GM12801 (cell line): ENCODE results near the gene RPS21.

Experiments used
- TF ChIP-seq, protein P1 (sequence below): IDR thresholded peaks from one replicate; pipeline ENCODE4 v1.5.1; 2011; ENCODE audit warnings: control low read depth; ENCODE audit not compliant: insufficient read length; ENCODE audit errors: extremely low read depth

RPS21 gene

DNA sequence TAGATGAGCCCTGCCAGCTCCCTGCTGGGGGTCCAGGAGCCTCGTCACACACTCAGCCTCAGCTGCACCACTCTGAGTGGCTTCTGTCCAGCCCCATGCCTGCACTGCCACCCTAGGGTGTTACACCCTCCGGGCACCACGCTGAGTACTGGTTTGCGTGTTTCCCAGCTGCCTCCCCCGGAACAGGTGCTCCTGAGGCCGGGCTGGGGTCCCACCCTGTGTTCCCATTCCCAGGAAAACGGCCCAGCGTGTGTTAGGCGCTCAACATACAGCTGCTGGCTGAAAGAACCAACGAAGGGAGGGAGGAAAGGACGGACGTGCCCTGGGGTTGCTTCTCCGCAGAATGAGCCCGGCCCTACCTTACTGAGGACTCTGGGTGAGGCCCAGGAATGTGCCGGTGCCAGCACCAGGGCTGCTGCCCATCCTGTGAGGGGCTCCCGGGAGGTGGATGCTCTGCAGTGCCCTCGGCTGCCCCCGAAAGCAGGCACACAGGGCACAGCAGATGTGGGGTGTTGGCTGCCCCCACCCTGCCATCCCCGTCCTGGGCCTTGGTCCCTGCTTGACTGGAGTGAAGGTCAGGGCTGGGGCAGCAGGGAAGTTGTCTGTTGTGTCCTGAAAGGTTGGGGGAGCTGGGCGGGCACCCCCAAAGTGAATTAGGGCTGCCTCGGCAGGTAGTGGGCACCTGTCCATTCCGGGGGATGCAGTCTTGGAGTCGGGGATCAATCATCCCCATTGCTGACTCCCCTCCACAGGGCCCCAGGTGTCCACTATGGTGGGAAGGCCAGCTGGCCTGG, 36.1 kb upstream of the RPS21 start:
- TF ChIP-seq, protein P1, sequence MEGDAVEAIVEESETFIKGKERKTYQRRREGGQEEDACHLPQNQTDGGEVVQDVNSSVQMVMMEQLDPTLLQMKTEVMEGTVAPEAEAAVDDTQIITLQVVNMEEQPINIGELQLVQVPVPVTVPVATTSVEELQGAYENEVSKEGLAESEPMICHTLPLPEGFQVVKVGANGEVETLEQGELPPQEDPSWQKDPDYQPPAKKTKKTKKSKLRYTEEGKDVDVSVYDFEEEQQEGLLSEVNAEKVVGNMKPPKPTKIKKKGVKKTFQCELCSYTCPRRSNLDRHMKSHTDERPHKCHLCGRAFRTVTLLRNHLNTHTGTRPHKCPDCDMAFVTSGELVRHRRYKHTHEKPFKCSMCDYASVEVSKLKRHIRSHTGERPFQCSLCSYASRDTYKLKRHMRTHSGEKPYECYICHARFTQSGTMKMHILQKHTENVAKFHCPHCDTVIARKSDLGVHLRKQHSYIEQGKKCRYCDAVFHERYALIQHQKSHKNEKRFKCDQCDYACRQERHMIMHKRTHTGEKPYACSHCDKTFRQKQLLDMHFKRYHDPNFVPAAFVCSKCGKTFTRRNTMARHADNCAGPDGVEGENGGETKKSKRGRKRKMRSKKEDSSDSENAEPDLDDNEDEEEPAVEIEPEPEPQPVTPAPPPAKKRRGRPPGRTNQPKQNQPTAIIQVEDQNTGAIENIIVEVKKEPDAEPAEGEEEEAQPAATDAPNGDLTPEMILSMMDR: no peak

DNA sequence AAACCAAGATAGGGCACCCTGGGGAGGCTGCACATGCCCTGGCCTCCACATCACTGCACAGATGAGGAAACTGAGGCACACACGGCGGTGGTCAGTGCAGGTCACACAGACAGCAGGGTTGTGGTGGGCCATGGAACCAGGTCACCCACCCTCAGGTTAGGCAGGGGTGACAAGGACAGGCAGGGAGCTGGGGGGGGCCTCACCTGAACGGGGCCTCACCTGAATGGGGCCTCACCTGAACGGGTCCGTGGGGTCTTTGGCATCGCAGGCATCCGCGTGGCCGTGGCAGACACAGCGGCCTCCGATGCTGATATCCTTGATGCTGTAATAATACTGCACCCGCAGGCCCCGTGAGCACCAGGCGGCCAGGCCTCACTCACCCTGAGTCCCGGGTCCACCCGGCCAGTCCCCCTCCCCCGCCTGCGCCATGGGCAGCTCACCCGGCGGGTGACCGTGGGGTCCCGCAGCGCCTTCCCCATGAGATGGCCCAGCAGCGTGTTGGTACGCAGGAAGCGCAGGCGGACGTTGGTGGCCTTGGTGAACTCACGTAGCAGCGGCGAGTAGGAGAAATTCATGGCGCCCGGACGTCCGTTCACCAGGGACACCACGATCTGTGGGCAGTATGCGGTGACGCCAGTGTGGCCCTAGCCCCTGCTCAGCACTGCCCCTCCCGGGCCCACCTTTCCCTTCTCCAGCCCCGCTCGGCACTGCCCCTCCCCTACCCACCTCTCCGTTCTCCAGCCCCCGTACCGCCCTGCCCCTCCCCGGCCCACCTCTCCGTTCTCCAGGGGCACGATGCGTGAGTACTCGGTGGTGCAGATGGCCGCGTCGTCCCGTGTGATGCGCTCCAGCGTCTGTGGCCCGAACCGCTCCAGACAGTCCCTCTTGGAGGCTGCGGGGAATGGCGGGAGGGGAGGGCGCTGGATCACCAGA, 35.2 kb upstream of the RPS21 start:
- TF ChIP-seq, protein P1: no peak

DNA sequence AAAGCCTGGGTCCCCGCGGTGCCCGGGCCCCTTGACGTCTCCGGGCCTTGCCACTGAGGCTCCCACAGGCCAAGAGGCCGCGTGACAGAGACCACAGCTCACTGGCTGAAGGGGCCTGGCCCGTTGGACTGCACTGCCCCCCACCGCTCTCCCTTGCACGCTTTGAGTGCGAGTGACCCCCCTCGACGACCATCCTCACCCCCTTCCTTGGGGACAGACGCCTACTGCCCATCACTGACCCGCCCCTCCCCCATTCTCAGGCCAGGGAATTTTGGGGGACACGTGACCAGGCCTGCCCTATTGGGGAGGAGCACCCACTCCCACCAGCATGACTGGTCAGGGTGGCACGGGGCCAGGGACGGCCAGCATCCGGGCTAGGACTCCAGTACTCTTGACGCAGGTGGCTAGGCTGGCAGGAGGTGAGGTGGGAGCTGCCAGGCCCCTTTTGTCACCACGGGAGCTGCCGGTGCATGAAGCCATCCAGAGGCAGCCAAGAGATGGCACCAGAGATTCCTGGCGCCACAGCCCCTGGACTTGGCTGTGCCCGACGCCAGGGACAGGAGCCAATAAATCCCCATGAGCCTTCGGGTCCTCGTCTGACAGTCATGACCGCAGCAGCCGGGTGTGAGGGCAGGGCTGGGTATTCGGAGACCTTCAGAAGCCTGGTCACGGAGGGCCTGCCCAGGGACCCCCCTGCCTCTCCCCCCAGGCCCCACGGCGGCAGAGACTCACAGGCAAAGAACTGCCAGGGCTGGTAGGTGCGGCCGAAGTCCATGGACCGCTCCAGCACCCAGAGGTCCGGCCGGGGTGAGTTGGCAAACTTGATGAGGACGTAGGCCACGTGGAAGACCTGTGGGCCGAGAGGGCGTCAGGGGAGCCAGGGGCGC, 34.3 kb upstream of the RPS21 start:
- TF ChIP-seq, protein P1: no peak

DNA sequence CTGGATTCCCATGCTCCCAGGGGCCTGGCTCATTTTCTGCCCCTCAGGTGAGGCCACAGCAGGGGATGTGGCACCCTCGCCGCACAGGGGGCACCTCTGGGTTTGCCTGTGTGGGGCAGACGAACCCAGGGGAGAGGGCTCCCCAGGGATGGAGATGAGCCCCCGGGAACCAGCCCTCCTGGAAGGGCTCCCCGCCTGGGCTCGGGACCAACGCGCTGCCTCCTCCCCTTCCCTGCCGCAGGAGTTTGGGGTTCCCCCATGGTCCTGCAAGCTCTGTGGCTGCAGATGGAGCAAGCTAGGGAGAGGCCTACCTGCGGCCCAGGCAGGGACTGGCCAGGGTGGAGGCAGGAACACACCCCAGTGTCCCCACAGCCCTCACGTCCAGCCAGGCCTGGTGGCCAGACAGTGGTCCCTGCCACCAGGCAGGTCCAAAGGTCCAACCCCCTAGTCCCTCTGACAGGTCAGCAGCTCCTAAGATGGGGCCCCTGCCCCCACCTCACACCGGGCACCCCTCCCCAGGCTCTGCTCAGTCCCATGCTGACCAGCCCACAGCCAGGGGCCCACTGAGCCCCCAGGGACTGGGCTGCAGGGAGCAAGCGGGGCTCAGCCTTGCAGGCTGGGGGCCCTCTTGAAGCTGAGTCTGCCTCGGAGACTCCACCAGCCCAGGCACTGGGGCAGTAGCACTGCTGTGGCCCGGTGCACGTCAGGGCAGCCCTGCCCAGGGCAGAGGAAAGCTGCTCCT, 33.4 kb upstream of the RPS21 start:
- TF ChIP-seq, protein P1: no peak

DNA sequence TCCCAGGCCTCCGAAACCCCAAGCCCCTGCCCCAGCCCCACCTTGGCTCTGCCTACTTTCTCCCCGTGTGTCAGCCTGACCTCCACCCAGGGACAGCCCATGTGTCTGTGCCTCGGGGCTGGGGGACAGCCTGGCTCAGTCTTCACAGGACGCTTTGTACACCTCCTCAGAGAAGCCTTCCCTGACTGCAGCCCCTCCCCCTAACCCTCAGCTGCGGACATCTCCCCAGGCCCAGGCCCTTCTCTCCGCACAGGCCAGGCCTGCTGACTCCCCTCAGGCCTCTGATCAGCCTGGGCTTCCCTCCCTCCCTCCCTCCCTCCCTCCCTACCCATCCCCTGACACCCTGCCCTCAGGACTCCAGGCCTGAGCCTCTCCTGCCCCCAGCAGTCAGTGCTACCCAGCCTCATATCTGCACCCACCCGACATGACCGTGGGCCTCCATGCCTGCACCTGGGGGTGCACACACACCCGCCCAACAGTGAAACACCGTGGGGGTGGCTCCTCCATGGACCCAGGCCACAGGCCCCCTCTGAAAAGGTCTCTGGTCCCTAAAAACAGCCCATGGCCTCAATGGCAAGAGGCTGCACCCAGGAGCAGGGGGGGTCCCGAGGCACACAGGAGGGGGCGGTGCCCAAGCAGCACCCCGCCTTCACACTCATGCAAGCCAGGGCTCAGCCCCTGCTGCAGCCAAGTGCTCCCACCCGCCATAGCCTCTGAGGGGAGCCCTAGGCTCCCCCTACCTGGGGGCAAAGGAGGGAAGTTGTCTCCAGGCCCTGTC, 32.7 kb upstream of the RPS21 start:
- TF ChIP-seq, protein P1: no peak

DNA sequence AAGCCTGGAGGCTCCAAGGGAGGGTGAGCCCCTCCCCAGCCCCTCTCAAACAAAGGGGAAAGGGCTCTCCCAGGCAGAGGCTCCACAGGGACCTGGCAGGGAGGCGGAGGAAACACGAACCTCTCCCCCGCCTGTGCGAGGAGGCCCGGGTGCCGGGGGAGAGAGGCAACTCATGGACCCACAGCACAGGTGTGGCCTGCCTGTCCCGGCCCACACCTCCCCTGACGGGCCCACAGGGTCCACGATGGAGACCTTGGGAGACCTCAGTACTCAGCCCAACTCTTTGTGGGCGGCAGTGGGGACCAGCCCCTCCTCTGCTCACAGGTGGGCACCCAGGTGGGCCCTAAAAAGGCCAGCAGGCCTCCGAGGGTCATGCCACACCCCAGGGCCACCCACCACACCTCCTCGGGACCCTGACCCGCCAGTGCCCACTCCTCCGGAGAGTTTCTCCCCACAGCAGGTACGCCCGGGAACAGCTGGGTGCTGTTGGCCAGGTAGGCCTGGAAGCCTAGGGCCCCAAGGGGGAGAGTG, 32.0 kb upstream of the RPS21 start:
- TF ChIP-seq, protein P1: no peak
